Ishikawa (cell line): Measurements from ENCODE around the gene MMP14.

Experiments used
- CEBPB ChIP-seq: IDR thresholded peaks from 2 replicates; pipeline ENCODE4 v1.6.1; 2012
- CREB1 ChIP-seq: IDR thresholded peaks from 2 replicates; pipeline ENCODE4 v1.6.1; 2012; ENCODE audit warnings: low read depth
- EGR1 ChIP-seq: IDR thresholded peaks from 2 replicates; pipeline ENCODE4 v1.6.1; 2012
- EP300 ChIP-seq: IDR thresholded peaks from 2 replicates; pipeline ENCODE4 v1.6.1; 2012; ENCODE audit warnings: borderline replicate concordance
- NFIC ChIP-seq: IDR thresholded peaks from 2 replicates; pipeline ENCODE4 v1.6.1; 2012
- TAF1 ChIP-seq: IDR thresholded peaks from 2 replicates; pipeline ENCODE4 v1.6.1; 2012; ENCODE audit warnings: low read depth, mild to moderate bottlenecking
- TEAD4 ChIP-seq: IDR thresholded peaks from 2 replicates; pipeline ENCODE4 v1.6.1; 2012
- ZBTB7A ChIP-seq: IDR thresholded peaks from 2 replicates; pipeline ENCODE4 v1.6.1; 2012; ENCODE audit warnings: low read depth
- TF ChIP-seq, protein P1 (sequence below): IDR thresholded peaks from 2 replicates; pipeline ENCODE4 v1.6.1; 2012; ENCODE audit warnings: low read depth, mild to moderate bottlenecking

The MMP14 gene

GRCh38 chr14:22896760-22897159 is 60.4 kb downstream of the MMP14 start:
- TF ChIP-seq EP300: no peak
- no peak for TF ChIP-seq NFIC
- TF ChIP-seq CEBPB: no peak
- no peak for TF ChIP-seq ZBTB7A
- no peak for TF ChIP-seq EGR1
- TF ChIP-seq, protein P1, sequence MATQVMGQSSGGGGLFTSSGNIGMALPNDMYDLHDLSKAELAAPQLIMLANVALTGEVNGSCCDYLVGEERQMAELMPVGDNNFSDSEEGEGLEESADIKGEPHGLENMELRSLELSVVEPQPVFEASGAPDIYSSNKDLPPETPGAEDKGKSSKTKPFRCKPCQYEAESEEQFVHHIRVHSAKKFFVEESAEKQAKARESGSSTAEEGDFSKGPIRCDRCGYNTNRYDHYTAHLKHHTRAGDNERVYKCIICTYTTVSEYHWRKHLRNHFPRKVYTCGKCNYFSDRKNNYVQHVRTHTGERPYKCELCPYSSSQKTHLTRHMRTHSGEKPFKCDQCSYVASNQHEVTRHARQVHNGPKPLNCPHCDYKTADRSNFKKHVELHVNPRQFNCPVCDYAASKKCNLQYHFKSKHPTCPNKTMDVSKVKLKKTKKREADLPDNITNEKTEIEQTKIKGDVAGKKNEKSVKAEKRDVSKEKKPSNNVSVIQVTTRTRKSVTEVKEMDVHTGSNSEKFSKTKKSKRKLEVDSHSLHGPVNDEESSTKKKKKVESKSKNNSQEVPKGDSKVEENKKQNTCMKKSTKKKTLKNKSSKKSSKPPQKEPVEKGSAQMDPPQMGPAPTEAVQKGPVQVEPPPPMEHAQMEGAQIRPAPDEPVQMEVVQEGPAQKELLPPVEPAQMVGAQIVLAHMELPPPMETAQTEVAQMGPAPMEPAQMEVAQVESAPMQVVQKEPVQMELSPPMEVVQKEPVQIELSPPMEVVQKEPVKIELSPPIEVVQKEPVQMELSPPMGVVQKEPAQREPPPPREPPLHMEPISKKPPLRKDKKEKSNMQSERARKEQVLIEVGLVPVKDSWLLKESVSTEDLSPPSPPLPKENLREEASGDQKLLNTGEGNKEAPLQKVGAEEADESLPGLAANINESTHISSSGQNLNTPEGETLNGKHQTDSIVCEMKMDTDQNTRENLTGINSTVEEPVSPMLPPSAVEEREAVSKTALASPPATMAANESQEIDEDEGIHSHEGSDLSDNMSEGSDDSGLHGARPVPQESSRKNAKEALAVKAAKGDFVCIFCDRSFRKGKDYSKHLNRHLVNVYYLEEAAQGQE: no peak
- TF ChIP-seq TAF1: no peak
- no peak for TF ChIP-seq CREB1

DNA sequence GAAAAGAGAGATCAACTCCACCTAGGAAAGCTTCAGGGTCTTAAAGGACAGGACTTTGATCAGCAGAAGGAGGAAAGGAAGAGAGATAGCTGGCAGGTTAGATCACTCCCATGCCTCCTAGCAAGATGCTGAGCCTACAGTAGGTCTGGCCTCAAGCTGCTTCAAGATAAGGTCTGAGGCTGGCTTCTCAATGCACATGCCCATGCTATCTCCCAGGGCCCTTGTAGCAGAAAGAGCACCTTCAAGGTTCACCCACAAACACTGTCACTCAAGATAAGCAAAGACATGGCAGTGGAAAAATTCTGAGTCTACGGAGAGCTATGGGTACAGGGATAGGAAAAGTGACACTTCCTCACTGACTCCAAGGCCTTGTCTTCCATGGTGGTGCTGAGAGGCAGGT is 61.0 kb downstream of the MMP14 start:
- no peak for TF ChIP-seq TEAD4
